ENCODE results near the gene AHNAK. TPM values are rescaled to one million over a fixed set of nuclear protein-coding genes. Genes with fewer than 3 reads are reported as not detected.

The AHNAK gene
- total and polyA plus RNA-seq, 2 donors (not counting 3 experiments of a cell fraction or from before 2014, with no cell fraction given): 35.2 to 436 TPM

GRCh38 chr11:62404435-62404834, 142.2 kb downstream of the AHNAK start:
- no TSS peak for BruUV-seq (replicated peaks)
- Histone ChIP-seq H3K27me3 (ENCODE audit: control insufficient read depth in 2 of 2, insufficient read depth in 2 of 2, low read length in 2 of 2) (no peaks in the 10 kb centered on the region), H3K27ac (ENCODE audit: insufficient read depth, low read depth, low read length) (no peak overlapping the region), H3K4me1 (ENCODE audit: control insufficient read depth, extremely low read depth, insufficient read depth, low read length) (no peaks in the 10 kb centered on the region), H4K20me1 (replicated peaks; ENCODE audit: control insufficient read depth, extremely low read depth, insufficient read depth, low read length) (no peaks in the 10 kb centered on the region), H3K9ac (replicated peaks; ENCODE audit: extremely low read depth, insufficient read depth, low read length) (no peak overlapping the region), H3K36me3 (ENCODE audit: control insufficient read depth in 2 of 2, extremely low read depth in 1 of 2, insufficient read depth in 2 of 2, low read length in 2 of 2) (no peaks in the 10 kb centered on the region), H3K9me1 (replicated peaks; ENCODE audit: control insufficient read depth, extremely low read depth, insufficient read depth, low read length) (no peaks in the 10 kb centered on the region), H3K79me2 (ENCODE audit: control insufficient read depth, insufficient read depth, low read length) (no peaks in the 10 kb centered on the region), H3K4me2 (ENCODE audit: insufficient read depth, low read length) (no peak overlapping the region), H2AFZ (ENCODE audit: low read depth, low read length) (no peak overlapping the region), H3K4me3 (replicated peaks in 1 of 3; ENCODE audit: insufficient read depth in 1 of 3, low read depth in 1 of 3, low read length in 3 of 3) (no peak overlapping the region), H3K9me3 (replicated peaks; ENCODE audit: control insufficient read depth, insufficient read depth, low read length) (no peaks in the 10 kb centered on the region)
- DNase-seq (ENCODE audit: low read depth, low spot score): no peak
- intact Hi-C loops (cut with micrococcal nuclease) (no loop called here), dilution Hi-C loops (cut with MboI; ENCODE audit: extremely low pct_ligation_motif_present, low sequenced_read_pairs) (no loop called here)
- TF ChIP-seq JUN (IDR thresholded peaks at IDR 0.05; ENCODE audit: borderline replicate concordance, insufficient read depth, insufficient read length, low read depth) (no peak), GATA2 (IDR thresholded peaks at IDR 0.05; ENCODE audit: insufficient read depth, insufficient read length, low read depth, low read length) (no peak), EZH2 (IDR thresholded peaks at IDR 0.05; ENCODE audit: borderline replicate concordance, low read depth, low read length, severe bottlenecking) (no peak), POLR2AphosphoS5 (IDR thresholded peaks at IDR 0.05; ENCODE audit: insufficient read depth, low read depth, low read length) (no peak), POLR2A (IDR thresholded peaks at IDR 0.05; ENCODE audit: low read depth, low read length) (no peak), FOS (IDR thresholded peaks at IDR 0.05; ENCODE audit: borderline replicate concordance, insufficient read depth, low read length) (no peak), MYC (IDR thresholded peaks at IDR 0.05; ENCODE audit: low read depth, low read length) (no peak), MAX (IDR thresholded peaks at IDR 0.05; ENCODE audit: insufficient read depth, insufficient read length) (no peak), CTCF (IDR thresholded peaks at IDR 0.05; ENCODE audit: extremely low read depth in 1 of 2, insufficient read depth in 1 of 2, low read depth in 1 of 2, low read length in 2 of 2) (no peak)
- CTCF ChIA-PET: interaction anchor here (1.4 to 2.1 kb wide), 4 partner anchors 9 to 138 kb away, joined by 3 to 16 read pairs (median 6); no protein-coding TSS in a partner anchor
- no peak for FAIRE-seq
- POLR2A ChIA-PET: no interaction called here
